HG02973 (cell line): ENCODE data around the gene ESCO1.
"Not testable (repeated sequence)": the region's sequence is repeated elsewhere in the genome, so short reads cannot be mapped to it uniquely, and the experiment has no call there.

Experiments
- ATAC-seq: cut with Tn5 transposase; IDR thresholded peaks from one replicate; pipeline ENCODE4 v1.9.1; 2021; ENCODE audit warnings: moderate library complexity; ENCODE audit not compliant: unreplicated experiment

Gene ESCO1

DNA sequence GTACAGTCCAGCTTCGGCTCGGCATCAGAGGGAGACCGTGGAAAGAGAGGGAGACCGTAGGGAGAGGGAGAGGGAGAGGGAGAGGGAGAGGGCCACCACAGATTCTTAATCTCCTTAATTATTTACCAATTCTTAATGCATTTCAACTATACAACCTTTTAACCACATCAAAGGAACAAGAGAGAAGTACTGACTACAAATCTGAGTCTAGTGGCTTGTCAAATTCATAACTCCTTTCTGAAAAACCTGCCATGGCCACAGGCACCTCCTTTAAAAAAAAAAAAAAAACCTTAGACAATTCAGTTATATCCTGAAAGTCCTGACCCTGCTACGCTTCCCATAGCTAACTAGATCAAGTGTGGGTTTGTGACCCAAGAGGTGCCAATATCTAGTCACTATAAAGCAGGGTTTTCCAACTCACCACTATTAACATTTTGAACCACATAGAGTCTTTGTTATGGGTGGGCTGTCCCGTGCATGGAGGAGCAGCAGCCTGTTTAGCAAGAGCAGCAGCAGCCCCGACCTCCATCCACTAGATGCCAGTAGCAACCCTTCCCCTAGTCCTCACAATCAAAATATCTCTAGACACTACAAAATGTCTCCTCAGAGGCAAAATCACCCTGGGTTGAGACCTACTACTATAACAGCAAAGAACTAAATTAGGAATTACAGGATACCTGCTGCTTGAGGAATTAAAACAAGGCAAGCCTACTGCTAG is 6.8 kb downstream of the ESCO1 start:
- no peak for ATAC-seq

DNA sequence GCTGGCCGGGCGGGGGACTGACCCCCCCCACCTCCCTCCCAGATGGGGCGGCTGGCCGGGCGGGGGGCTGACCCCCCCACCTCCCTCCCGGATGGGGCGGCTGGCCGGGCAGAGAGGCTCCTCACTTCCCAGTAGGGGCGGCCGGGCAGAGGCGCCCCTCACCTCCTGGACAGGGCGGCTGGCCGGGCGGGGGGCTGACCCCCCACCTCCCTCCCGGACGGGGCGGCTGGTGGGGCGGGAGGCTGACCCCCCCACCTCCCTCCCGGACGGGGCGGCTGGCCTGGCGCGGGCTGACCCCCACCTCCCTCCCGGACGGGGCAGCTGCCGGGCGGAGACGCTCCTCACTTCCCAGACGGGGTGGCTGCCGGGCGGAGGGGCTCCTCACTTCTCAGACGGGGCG is 8.1 kb downstream of the ESCO1 start:
- not testable (repeated sequence) for ATAC-seq

DNA sequence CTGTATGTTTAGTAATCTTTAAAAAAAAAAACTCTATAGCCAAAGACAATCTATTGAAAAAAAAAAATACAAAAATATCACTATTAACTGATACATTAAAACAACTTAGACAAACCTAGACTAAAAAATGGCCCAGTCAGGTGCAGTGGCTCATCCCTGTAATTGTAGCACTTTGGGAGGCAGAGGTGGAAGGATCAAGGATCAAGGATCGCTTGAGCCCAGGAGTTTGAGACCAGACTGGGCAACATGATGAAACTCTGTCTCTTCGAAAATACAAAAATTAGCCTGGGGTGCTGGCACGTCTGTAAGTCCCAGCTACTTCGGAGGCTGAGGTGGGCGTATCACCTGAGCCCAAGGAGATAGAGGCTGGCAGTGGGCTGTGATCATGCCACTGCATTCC is 16.1 kb downstream of the ESCO1 start:
- ATAC-seq = no peak

DNA sequence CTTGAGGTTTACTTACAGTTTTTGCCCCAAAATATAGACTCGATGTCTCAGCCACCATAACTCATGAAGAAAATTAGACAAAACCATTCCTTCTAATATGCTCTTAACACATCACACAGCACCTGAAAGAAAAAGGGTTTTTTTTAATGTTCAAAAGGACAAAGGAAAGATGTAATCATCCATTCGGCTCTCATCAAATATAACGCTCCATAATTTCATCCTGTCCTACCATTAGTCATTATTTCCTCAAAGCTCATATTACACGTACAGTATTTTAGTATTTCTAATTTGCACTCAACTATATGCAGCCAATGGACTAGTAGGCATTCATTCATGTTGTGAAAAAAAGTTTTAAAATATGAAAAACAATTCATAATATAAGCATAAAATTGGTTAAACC is 24.8 kb downstream of the ESCO1 start:
- ATAC-seq = no peak

DNA sequence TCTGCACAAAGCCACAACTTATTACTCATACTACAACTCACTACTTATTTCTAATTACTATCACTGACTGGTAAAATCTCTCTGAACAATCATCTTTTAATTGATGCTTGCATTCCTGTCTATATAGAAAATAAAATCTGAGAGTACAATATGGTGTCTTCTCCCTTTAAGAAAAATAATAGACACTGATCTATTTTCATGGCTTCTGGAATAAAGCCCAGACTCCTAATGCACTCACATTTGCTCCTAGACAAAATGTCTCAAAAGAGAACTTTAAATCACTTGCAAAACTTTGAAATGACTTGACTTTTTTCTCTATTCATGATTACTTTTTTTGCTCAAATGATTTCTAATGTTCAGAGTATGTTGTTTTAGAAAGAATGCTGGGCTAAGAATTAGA is 28.7 kb downstream of the ESCO1 start:
- no peak for ATAC-seq

DNA sequence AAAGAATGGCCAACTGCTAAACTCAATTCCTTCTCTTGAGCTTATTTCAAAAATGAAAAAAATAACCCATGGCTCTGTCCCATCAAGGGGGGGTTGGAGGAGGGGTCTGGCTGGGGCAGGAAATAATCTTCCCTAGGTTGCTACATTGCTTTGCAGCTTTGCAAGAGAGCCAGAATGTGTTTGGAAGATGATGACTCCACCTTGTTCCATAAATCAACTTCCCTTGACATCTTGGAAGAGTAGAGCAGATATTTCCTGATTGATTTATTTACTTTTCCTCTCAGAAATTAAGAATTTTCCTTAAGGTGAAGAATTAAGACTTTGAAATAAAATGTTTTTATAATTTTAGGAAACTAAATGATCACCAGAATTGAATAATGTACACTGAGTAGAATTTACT is 41.3 kb downstream of the ESCO1 start:
- no peak for ATAC-seq

DNA sequence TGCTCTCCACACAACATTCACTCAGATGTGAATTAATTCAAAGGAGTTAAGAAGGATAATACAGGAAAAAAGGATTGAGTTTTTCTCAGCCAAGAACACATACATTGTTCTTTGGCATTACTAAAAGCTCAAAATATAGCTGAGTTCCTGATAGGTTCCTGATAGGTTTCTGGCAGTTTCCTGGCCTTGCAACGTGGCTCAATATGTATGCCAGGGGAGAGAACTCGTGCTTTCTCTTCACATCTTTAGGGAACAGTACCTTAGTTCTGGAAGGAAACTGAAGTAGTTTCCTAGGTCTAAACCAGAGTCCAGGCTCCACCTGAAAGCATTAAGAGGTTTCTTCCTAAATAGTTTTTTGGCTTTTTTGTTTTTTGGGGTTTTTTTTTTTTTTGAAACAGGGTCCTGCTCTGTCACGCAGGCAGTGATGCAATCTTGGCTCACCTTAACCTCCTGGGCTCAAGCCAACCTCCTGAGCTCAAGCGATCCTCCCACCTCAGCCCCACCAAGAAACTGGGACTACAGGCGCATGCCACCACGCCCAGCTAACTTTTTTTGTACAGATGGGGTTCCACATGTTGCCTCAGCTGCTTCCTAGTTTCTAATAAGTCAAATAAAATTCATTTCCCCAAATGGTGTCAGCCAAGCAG is 42.8 kb downstream of the ESCO1 start:
- no peak for ATAC-seq

DNA sequence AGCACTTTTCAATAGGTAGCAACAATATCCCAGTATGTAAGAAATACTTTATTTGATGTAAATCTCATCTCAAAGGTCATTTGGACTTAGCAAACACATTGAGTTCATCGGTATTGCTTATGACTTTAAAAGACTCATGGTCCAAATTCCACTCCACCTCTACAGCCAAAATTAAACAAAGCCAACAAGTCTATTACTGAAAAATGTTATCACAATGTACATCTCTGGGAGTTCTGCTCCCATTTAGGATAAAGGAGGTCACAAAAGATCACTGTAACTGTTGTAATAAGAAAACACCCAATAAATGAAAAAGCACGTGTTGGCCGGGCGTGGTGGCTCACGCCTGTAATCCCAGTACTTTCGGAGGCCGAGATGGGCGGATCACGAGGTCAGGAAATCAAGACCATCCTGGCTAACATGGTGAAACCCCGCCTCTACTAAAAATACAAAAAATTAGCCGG is 50.0 kb downstream of the ESCO1 start:
- ATAC-seq = no peak

DNA sequence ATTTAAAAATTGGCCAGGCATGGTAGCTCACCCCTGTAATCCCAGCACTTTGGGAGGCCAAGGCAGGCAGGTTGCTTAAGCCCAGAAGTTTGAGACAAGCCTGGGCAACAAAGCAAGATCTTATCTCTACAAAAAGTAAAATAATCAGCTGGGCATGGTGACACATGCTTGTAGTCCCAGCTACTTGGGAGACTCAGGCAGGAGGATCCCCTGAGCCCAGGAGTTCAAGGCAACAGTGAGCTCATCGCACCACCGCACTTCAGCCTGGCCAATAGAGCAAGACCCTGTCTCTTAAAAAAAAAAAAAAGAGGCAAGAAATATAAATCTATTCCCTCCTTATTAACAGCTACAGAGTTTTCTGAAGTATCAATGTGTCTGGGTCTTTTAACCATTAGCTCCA is 51.9 kb downstream of the ESCO1 start:
- no peak for ATAC-seq

DNA sequence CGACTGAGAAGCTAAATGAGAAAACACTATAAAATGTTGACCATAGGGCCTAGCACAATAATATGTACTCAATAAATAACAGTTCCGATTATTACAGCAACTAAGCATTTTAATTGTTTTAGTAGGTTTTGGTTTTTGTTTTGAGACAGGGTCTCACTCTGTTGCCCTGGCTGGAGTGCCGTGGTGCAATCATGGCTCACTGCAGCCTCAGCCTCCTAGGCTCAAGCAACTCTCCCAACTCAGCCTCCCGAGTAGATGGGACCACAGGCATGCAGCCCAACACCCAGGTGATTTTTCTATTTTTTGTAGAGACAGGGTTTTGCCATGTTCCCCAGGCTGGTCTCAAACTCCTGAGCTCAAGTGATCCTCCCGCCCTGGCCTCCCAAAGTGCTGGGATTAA is 54.1 kb downstream of the ESCO1 start:
- ATAC-seq = no peak

DNA sequence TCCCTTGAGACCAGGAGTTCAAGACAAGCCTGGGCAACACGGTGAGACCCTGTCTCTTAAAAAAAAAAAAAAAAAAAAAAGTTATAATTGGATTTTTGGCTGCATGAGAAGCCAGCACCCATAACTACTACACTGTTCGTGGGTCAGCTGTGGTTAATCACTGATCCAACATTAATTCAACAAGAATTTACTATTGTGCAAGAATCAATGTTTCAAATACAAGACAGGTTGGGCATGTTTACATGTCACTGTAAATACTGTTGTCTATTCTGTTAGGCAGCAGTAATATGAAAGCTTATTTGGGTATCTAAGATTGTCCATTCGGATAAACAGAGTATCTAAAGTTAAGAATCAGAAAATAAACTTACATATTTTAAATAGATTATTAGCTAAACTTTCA is 62.3 kb downstream of the ESCO1 start:
- ATAC-seq = no peak

DNA sequence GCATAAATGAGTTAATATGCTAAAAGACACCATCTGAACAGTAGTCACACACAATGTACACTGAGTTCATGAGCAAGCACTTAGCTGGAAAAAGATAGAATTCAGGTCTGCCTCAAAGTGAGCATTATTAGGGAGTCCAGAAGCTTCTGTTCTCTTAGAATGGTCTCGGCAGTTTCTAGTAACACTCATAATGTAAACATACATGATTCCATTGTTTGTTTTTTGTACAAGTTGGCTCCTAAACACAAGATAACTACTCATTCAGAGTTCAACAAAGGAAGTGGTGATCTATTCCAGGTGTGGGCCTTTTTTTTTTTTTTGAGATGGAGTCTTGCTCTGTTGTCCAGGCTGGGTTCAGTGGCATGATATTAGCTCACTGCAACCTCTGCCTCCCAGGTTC is 66.2 kb downstream of the ESCO1 start:
- ATAC-seq = no peak

DNA sequence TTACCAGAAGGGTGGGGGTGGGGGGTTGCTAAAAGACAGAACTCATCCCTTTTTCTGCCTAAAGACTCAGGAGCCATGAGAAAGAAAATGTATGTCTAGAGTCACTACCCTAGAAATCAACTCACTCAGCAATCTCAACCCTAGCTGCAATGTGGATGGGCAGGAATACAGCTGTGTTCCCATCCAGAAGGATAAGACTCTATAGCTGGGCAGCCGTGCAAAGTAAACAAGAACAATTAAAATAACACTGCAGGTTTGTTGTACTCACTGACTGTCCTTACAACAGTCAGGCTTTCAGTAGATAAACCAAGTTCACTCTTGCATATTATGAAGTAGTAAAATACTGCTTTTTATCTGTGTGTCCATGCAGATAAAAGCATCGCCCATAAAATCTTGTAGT is 74.0 kb downstream of the ESCO1 start:
- ATAC-seq = no peak

DNA sequence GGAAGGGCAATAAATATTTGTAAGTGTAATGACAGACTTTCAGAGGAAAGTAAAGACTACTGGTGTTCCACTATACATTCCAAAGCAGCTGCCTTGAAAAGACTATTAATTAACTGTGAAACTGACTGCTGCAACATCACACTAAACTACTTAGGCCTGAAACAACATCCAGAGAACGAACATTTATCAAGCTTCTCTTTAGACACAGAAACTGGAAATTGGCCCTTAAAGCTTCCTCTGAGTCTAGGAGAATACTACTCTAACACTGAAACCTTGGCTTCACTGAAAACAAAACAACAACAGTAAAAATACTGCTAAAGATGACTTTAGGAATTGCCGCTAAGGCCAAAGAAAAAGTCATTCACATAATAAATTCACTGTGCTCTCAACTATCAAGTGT is 74.6 kb downstream of the ESCO1 start:
- no peak for ATAC-seq

DNA sequence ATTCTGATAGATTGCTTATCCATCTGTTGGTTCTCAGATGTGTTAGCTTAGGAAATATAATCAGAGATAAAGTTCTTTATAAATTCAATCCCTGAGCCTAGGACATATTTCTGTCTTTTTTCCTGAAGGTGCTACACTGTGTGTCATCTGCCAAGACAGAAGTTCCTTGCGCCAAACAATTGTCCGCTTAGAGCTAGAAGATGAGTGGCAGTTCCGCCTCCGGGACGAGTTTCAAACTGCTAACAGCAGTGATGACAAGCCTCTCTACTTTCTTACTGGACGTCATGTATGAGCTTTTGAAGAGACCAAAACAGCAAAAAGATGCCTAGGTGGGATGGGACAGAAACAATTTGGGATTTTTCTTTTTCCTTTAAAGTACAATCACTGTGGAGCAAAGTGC is 78.0 kb downstream of the ESCO1 start:
- no peak for ATAC-seq

DNA sequence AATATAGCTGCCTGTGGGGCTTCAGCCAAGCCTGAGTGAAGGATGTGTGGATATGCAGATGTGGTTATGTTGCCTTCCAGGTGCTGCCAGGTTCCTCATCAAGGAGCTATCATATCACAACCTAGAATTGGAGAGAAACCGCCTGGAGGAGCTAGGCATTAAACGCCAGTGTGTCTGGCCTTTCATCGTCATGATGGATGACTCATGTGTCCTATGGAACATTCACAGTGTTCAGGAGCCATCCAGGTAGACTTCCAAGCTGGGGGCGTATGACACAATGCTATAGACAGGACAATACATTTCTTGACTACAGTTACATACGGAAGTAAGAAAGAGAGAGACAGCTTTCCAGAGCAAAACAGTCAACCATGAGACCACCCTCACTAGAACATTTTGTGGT is 86.8 kb downstream of the ESCO1 start:
- no peak for ATAC-seq

DNA sequence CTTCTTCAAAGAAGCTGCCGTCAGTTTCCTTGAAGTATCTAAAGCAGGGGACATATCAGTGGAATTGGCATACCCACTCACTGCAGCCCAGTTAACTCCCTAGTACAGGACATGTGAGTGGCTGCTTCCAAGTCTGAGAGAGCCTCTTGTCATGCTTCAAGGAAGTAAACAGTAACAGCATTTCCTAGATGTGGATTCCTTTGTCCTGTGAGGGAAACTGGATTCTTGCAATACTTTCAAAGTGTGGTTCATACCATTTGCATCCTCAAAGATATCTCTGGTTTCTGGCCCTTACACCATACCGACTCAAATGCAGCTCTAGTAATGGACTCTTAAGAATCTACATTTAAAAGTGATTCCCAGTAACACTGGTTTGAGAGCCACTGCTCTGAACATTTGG is 87.2 kb downstream of the ESCO1 start:
- ATAC-seq = no peak

DNA sequence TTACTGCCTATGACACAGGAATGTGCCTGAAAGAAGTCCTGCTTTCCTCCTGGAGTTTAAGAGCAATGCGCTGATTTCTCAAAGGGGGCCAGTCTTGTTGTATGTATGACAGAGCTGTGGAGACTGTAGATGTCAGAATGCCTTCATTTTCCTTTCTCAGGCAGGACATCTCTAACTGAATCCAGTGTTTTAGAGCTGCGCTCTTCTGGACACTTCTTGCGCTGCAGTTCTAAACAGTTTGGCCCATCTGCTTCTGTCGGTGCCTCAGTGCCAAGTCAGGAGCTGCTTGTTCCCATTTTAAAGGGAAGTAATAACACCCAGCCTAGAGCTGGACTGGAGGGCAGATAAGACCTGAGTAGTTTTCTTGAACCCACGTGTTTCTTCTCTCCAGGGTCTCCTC is 91.4 kb downstream of the ESCO1 start:
- ATAC-seq = no peak

DNA sequence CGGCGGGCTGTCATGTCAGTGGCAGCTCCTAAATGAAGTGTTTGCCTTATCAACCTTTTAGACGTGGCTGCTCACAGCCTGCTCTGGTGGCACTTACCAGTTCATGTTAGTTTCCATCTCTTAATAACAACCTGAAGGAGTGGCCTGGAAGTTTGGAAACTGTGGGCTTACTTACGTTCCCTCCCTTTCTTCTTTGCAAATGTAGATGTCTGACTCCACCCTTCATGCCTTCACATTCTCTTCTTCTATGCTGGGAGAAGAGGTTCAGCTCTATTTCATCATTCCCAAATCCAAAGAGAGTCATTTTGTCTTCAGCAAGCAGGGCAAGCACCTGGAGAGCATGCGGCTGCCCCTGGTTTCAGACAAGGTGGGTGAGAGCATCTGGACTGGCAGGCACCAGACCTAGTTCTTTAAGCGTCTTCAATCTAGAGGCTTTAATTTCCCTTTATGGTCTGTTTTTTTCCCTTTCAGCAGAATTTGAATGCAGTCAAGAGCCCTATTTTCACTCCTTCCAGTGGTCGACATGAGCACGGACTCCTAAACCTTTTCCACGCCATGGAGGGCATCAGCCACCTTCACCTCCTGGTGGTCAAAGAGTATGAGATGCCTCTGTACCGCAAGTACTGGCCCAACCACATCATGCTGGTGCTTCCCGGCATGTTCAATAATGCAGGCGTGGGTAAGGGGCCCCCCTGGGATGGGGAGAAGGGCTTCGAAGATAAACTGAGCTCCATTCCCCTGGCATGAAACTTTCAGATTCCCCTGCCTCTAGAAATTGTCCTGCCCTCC is 92.4 kb downstream of the ESCO1 start:
- ATAC-seq = no peak

DNA sequence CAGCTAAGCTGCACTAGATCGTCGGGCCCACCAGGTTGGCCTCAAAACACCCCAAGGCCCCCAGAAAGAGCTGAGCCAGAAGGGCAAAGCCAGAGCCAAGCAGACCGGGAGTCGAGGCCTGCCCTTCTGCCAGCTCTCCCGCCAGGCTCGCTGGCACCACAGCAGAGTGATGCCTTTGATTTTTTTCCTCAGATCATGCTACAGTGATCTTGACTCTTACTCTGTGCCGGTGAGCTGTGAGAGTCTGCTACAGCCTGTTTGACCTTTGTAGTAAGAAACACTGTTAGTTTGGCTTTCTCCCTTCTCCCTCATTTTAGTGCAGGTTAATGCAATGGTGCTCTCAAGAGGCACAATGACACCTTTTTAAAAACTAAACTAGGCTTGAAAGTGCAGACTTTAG is 97.8 kb downstream of the ESCO1 start:
- no peak for ATAC-seq

DNA sequence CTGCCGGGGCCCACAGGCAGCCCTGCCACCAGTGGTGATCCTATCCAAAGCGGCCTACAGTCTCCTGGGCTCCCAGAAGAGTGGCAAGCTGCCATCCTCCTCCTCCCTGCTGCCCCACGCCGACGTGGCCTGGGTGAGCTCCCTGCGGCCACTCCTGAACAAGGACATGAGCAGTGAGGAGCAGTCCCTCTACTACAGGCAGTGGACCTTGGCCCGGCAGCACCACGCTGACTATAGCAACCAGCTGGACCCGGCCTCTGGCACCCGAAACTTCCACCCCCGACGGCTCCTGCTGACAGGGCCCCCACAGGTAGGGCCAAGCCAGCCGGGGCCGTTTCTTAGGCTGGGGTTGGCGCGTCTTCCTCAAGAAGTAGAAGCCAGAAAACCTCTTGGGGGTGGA is 100.5 kb downstream of the ESCO1 start:
- ATAC-seq = no peak

DNA sequence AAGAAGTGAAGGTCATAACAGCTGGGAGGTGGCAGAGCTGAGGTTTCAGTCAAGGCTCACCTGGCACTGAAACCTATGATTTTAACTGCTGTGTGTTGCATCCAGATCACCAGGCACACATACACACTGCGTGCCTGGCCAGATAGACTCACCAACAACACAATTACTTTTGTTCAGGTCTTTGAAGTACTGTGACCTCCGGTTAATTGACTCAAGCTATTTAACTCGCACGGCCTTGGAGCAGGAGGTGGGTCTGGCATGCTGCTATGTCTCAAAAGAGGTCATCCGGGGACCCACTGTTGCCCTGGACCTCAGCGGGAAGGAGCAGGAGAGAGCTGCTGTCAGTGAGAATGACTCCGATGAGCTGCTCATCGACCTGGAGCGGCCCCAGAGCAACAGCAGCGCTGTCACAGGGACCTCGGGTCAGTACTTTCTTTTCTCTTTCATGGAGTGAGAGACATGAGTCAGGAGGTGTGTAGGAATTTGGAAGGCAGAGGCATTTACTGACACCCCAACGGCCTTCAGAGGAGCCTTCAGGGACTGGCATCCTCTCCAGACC is 104.1 kb downstream of the ESCO1 start:
- no peak for ATAC-seq
